OCI-LY1 (cell line): ENCODE data around the gene ZDHHC18.

Experiments used
- EZH2 ChIP-seq: fragments of 200-600 bp; sonication (generic), shearing (Covaris generic); IDR thresholded peaks from 2 replicates; pipeline ENCODE4 v1.8.0; 2017; ENCODE audit warnings: borderline replicate concordance, mixed run types, mild to moderate bottlenecking, antibody characterized with exemption, low read length, moderate library complexity, mixed read lengths
- TF ChIP-seq, protein P1 (sequence below): fragments of 200-600 bp; sonication (generic), shearing (Covaris generic); IDR thresholded peaks from 2 replicates; pipeline ENCODE4 v1.5.1; 2017; ENCODE audit warnings: mild to moderate bottlenecking, antibody characterized with exemption, low read length, moderate library complexity, mixed read lengths

DNA sequence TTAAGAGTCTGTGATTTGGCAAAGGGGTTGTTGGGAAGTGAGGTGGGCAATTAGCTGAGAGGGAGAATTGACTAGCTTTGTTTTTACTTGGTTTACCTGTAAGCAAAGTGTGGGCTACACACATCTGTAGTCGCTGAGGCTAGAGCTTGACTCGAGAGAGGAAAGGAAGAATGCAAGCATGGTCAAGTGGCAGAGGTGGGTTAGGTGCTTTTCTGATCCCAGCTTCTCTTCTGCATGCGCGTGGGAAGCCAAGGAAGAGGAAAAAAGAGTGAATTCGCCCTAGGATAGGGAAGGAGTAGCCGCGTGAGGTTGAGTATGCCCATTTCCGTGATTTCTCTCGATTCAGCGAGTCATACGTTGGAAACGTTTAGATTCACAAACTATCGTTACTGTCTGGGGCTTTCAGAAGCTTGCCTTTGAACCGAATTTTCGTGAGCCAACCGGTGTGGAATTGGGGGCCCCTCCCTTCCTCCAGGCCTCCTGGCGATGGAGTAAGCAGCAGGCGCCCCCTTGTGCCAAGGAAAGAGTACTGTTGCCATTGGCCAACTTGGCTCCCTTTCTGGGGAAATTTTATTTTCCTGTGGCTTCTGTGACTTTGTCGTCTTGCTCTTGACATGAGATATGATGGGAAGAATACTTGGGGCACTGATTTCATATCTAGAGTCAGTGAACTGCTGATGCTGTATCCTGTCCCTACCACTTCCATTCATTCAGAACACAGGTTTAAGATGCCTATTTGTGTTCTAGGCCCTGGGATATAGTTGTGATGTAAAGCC is 37.5 kb upstream of the ZDHHC18 start:
- TF ChIP-seq, protein P1, sequence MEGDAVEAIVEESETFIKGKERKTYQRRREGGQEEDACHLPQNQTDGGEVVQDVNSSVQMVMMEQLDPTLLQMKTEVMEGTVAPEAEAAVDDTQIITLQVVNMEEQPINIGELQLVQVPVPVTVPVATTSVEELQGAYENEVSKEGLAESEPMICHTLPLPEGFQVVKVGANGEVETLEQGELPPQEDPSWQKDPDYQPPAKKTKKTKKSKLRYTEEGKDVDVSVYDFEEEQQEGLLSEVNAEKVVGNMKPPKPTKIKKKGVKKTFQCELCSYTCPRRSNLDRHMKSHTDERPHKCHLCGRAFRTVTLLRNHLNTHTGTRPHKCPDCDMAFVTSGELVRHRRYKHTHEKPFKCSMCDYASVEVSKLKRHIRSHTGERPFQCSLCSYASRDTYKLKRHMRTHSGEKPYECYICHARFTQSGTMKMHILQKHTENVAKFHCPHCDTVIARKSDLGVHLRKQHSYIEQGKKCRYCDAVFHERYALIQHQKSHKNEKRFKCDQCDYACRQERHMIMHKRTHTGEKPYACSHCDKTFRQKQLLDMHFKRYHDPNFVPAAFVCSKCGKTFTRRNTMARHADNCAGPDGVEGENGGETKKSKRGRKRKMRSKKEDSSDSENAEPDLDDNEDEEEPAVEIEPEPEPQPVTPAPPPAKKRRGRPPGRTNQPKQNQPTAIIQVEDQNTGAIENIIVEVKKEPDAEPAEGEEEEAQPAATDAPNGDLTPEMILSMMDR: peak; percentile 95
- no peak for TF ChIP-seq EZH2
